ENCODE measurements around the gene IGFBP3. TPM values are rescaled to one million over a fixed set of nuclear protein-coding genes. Genes with fewer than 3 reads are reported as not detected.

Gene IGFBP3
- total and polyA plus RNA-seq, 2 experiments from 2014 or later, result 268 to 632 TPM

DNA sequence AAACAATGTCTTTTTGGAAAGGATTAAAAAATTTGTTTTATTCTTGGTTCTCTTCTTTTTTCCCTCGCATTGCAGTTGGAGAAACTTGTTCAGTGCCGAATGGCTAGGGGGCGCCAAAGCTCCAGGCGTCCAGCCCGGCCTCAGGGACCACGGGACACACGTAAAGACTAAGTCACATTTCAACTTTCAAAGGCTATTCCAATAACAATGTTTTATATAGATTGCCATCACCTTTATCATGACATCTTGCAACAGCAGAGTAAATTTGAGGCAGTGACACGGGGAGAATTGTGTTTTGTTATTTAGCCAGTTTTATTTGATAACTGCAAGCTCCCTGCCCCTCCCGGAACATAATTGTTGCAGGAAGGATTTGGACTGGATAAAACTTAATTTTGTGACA lies 2.2 kb upstream of the IGFBP3 start:
- H2AFZ ChIP-seq, result peak overlapping the region; percentile 20
- no peak overlapping the region for H3K27ac ChIP-seq
- H3K36me3 ChIP-seq (replicated peaks; ENCODE audit: insufficient read depth, low read depth), result no peaks in the 10 kb centered on the region
- WGBS (ENCODE audit: low lambda C conversion rate, missing lambda C conversion rate), result 7% methylated on average over 9 of the region's 9 CpGs
- no peaks in the 10 kb centered on the region for H3K9me2 ChIP-seq (replicated peaks; ENCODE audit: insufficient read depth)
- peak overlapping the region; percentile 6 for H3K4me3 ChIP-seq
- peak overlapping the region; percentile 89 for H3K4me2 ChIP-seq
- H3K27me3 ChIP-seq, result peaks cover 21% of the 10 kb centered on the region
- no peaks in the 10 kb centered on the region for H3K9me3 ChIP-seq (ENCODE audit: low read depth)
- peaks cover 15% of the 10 kb centered on the region for H3K4me1 ChIP-seq (ENCODE audit: insufficient read depth)
- DNase-seq (ENCODE audit: low spot score), result peak; percentile 88
- peaks cover 8% of the 10 kb centered on the region for H4K20me1 ChIP-seq (ENCODE audit: insufficient read depth, poor library complexity, severe bottlenecking)
- TF ChIP-seq CTCF (IDR thresholded peaks at IDR 0.05; ENCODE audit: poor library complexity) (peak; percentile 98), EZH2phosphoT487 (IDR thresholded peaks at IDR 0.05; ENCODE audit: low read depth, severe bottlenecking, unreplicated experiment) (no peak)
- H3K79me2 ChIP-seq, result peaks cover 23% of the 10 kb centered on the region

DNA sequence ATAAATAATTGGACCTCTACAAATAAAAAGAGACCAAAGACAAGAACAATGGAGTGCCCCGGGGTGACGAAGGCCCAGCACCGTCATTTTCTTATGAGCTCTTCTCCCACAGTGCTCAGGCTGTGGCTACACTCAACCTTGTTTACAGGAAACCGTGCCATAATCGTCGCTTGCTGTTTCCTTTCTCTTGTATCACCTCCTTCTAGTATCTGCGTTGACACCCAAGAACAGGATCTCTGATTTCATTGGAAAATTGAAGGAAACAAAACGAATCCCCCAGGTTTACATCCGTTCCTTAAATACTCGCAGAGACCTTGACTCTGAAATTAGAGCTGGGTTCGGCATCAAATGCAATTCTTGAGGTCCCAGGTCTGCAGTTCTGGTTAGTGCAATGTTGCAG lies 1.7 kb upstream of the IGFBP3 start:
- peak overlapping the region; percentile 20 for H2AFZ ChIP-seq
- peaks cover 11% of the 10 kb centered on the region for H4K20me1 ChIP-seq (ENCODE audit: insufficient read depth, poor library complexity, severe bottlenecking)
- peaks cover 15% of the 10 kb centered on the region for H3K4me1 ChIP-seq (ENCODE audit: insufficient read depth)
- H3K27me3 ChIP-seq, result peaks cover 26% of the 10 kb centered on the region
- H3K4me2 ChIP-seq, result peak overlapping the region; percentile 89
- 16% methylated on average over 11 of the region's 11 CpGs for WGBS (ENCODE audit: low lambda C conversion rate, missing lambda C conversion rate)
- TF ChIP-seq EZH2phosphoT487 (IDR thresholded peaks at IDR 0.05; ENCODE audit: low read depth, severe bottlenecking, unreplicated experiment), result no peak
- TF ChIP-seq CTCF (IDR thresholded peaks at IDR 0.05; ENCODE audit: poor library complexity), result no peak
- no peak for TF ChIP-seq EZH2 (IDR thresholded peaks at IDR 0.05; ENCODE audit: borderline replicate concordance)
- peak overlapping the region; percentile 6 for H3K4me3 ChIP-seq
- no peak for DNase-seq (ENCODE audit: low spot score)
- no peaks in the 10 kb centered on the region for H3K36me3 ChIP-seq (replicated peaks; ENCODE audit: insufficient read depth, low read depth)
- peaks cover 24% of the 10 kb centered on the region for H3K79me2 ChIP-seq
- no peaks in the 10 kb centered on the region for H3K9me3 ChIP-seq (ENCODE audit: low read depth)
- H3K27ac ChIP-seq, result peak overlapping the region; percentile 31
- no peaks in the 10 kb centered on the region for H3K9me2 ChIP-seq (replicated peaks; ENCODE audit: insufficient read depth)

GRCh38 chr7:45921699-45922519 lies 837 bp upstream of the IGFBP3 start:
- Histone ChIP-seq H3K4me2 (peak overlapping the region; percentile 89), H3K27me3 (peaks cover 26% of the 10 kb centered on the region), H3K4me1 (ENCODE audit: insufficient read depth) (peaks cover 15% of the 10 kb centered on the region), H3K9me2 (replicated peaks; ENCODE audit: insufficient read depth) (no peaks in the 10 kb centered on the region), H3K79me2 (peaks cover 26% of the 10 kb centered on the region), H3K27ac (peak overlapping the region; percentile 45), H3K36me3 (replicated peaks; ENCODE audit: insufficient read depth, low read depth) (no peaks in the 10 kb centered on the region), H3K4me3 (peak overlapping the region; percentile 47), H4K20me1 (ENCODE audit: insufficient read depth, poor library complexity, severe bottlenecking) (peaks cover 12% of the 10 kb centered on the region), H3K9me3 (ENCODE audit: low read depth) (no peaks in the 10 kb centered on the region), H2AFZ (no peak overlapping the region)
- DNase-seq (ENCODE audit: low spot score), result peak; percentile 78
- whole genome bisulfite sequencing (ENCODE audit: low lambda C conversion rate, missing lambda C conversion rate), result 5% methylated on average over 36 of the region's 36 CpGs
- TF ChIP-seq EZH2phosphoT487 (IDR thresholded peaks at IDR 0.05; ENCODE audit: low read depth, severe bottlenecking, unreplicated experiment), result no peak
- TF ChIP-seq CTCF (IDR thresholded peaks at IDR 0.05; ENCODE audit: poor library complexity), result peak; percentile 94
- TF ChIP-seq EZH2 (IDR thresholded peaks at IDR 0.05; ENCODE audit: borderline replicate concordance), result peak; percentile 59
